Suprapubic skin (tissue), 4 donors: Measurements from ENCODE around the gene HNRNPUL2.

Experiments
- CTCF ChIP-seq, 2 donors: fragments of 200-600 bp in 1 of 2; fragments of 450-650 bp in 1 of 2; sonication (generic) in 1 of 2; IDR thresholded peaks; one replicate each; pipeline ENCODE4 v1.5.1; 2016 to 2019; ENCODE audit warnings: antibody characterized with exemption in 2 of 2, mild to moderate bottlenecking in 1 of 2, moderate library complexity in 1 of 2
- POLR2A ChIP-seq, 2 donors: fragments of 450-650 bp; IDR thresholded peaks; one replicate each; pipeline ENCODE4 v1.6.1; 2017; ENCODE audit warnings: antibody characterized with exemption in 2 of 2, mild to moderate bottlenecking in 2 of 2, moderate library complexity in 2 of 2
- POLR2AphosphoS5 ChIP-seq, 3 donors: sonication (generic); formaldehyde crosslinking; IDR thresholded peaks; one replicate each; pipeline ENCODE4 v1.6.1; 2017; ENCODE audit warnings: antibody characterized with exemption in 3 of 3

GRCh38 chr11:62770778-62771143, 43.5 kb upstream of the HNRNPUL2 start:
- TF ChIP-seq CTCF (IDR thresholded peaks at IDR 0.05) (no peak), POLR2AphosphoS5 (IDR thresholded peaks at IDR 0.05) (no peak), POLR2A (IDR thresholded peaks at IDR 0.05) (no peak)
